OCI-LY3 (cell line): ENCODE measurements around the gene KANSL1.

Experiments
- CTCF ChIP-seq: fragments of 200-600, 300-600 bp; sonication (generic); IDR thresholded peaks from 2 replicates; pipeline ENCODE4 v1.5.1; 2014; ENCODE audit warnings: antibody characterized with exemption, low read length, low read depth
- EZH2phosphoT487 ChIP-seq: fragments of 200-600 bp; shearing (Covaris generic); IDR thresholded peaks from 2 replicates; pipeline ENCODE4 v1.6.1; 2018; ENCODE audit warnings: antibody characterized with exemption, mixed run types, low read depth

GRCh38 chr17:46060461-46060860, 132.8 kb downstream of the KANSL1 start:
- TF ChIP-seq CTCF: no peak
- TF ChIP-seq EZH2phosphoT487: no peak
